Cardiac muscle cell (in vitro differentiated cells and primary cell): ENCODE data around the gene NRG3. TPM values are rescaled to one million over a fixed set of nuclear protein-coding genes. Genes with fewer than 3 reads are reported as not detected.
A peak's percentile ranks its signal among the peaks of the same experiment; 100 is the strongest.

ENCODE experiments used
- DNase-seq, 2 donors: peaks; one replicate each; pipeline versions ENCODE4 v3.0.0 to v3.0.0-alpha.2; 2010 to 2017; ENCODE audit warnings: low read depth in 1 of 2, low spot score in 1 of 2
- H3K27ac ChIP-seq: fragments of 200-600 bp; sonication (generic); 2 replicates; pipeline ENCODE4 v1.5.1; 2016
- H3K27me3 ChIP-seq: fragments of 200-600 bp; sonication (generic); 2 replicates; pipeline ENCODE4 v1.6.0; 2016; ENCODE audit warnings: control low read depth
- H3K36me3 ChIP-seq: fragments of 200-600 bp; sonication (generic); 2 replicates; pipeline ENCODE4 v1.5.1; 2016; ENCODE audit warnings: control low read depth
- H3K4me1 ChIP-seq: fragments of 200-600 bp; sonication (generic); 2 replicates; pipeline ENCODE4 v1.8.1; 2017; ENCODE audit warnings: low read depth, mild to moderate bottlenecking, mixed run types
- H3K4me3 ChIP-seq: fragments of 200-600 bp; sonication (generic); 2 replicates; pipeline ENCODE4 v1.5.1; 2016; ENCODE audit warnings: mild to moderate bottlenecking
- H3K9me3 ChIP-seq: fragments of 200-600 bp; sonication (generic); 2 replicates; pipeline ENCODE4 v1.5.1; 2017; ENCODE audit warnings: low read depth, mild to moderate bottlenecking, control low read depth
- polyA plus RNA-seq: library from polyadenylated mRNA; unstranded; fragments of >200 nt; fragmentation: Nextera tagmentation; extraction: Ambion mirVana; gene quantifications from 2 replicates; pipeline ENCODE4 v1.2.1, GENCODE V29; 2016
- total RNA-seq: library from RNA; depleted of rRNA; stranded (reverse); fragments of >200 nt; gene quantifications from 2 replicates; pipeline ENCODE4 v1.2.3, GENCODE V29; 2016
- TF ChIP-seq, protein P1 (sequence below): IDR thresholded peaks from 2 replicates; pipeline ENCODE4 v1.5.1; 2012; ENCODE audit warnings: low read depth, mild to moderate bottlenecking, low read length

The NRG3 gene
- total and polyA plus RNA-seq, 2 experiments from 2014 or later, result 0.48 to 0.55 TPM

GRCh38 chr10:81847675-81848074 is 27.3 kb upstream of the NRG3 start:
- Histone ChIP-seq H3K9me3 (no peaks in the 10 kb centered on the region), H3K4me1 (no peaks in the 10 kb centered on the region), H3K36me3 (no peaks in the 10 kb centered on the region), H3K27me3 (no peaks in the 10 kb centered on the region), H3K27ac (no peak overlapping the region), H3K4me3 (no peak overlapping the region)
- DNase-seq, result no peak
- TF ChIP-seq, protein P1, sequence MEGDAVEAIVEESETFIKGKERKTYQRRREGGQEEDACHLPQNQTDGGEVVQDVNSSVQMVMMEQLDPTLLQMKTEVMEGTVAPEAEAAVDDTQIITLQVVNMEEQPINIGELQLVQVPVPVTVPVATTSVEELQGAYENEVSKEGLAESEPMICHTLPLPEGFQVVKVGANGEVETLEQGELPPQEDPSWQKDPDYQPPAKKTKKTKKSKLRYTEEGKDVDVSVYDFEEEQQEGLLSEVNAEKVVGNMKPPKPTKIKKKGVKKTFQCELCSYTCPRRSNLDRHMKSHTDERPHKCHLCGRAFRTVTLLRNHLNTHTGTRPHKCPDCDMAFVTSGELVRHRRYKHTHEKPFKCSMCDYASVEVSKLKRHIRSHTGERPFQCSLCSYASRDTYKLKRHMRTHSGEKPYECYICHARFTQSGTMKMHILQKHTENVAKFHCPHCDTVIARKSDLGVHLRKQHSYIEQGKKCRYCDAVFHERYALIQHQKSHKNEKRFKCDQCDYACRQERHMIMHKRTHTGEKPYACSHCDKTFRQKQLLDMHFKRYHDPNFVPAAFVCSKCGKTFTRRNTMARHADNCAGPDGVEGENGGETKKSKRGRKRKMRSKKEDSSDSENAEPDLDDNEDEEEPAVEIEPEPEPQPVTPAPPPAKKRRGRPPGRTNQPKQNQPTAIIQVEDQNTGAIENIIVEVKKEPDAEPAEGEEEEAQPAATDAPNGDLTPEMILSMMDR, result no peak

DNA sequence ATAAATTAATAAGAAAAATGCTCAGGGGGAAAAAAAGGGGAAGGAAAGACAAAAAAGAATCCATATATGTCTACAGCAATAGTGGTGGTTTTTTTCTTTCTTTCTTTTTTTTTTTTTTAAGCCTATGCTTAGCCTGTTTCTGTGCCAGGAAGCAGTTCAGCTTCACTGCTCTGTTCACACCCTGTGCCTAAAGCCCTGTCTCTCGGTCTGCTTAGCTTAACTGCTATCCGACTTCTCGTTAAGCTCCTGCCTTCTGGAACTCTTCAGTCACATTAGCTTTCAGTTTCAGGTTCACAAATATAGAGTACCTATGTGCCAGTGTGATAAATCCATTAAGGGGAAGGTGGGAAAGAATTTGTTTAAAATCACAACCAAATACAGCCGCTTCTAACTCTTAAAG is 26.5 kb upstream of the NRG3 start:
- Histone ChIP-seq H3K4me3 (no peak overlapping the region), H3K27me3 (no peaks in the 10 kb centered on the region), H3K9me3 (no peaks in the 10 kb centered on the region), H3K27ac (no peak overlapping the region), H3K36me3 (no peaks in the 10 kb centered on the region), H3K4me1 (no peaks in the 10 kb centered on the region)
- TF ChIP-seq, protein P1, result no peak
- DNase-seq, result peak in 1 of 2 donors; percentile 19

- TF ChIP-seq, protein P1, result no peak
- Histone ChIP-seq H3K27me3 (no peaks in the 10 kb centered on the region), H3K4me1 (no peaks in the 10 kb centered on the region), H3K4me3 (no peak overlapping the region), H3K9me3 (no peaks in the 10 kb centered on the region), H3K36me3 (no peaks in the 10 kb centered on the region), H3K27ac (no peak overlapping the region)
- no peak for DNase-seq
Observed at GRCh38 chr10:81848931-81849330, 26.1 kb upstream of the NRG3 start.

- Histone ChIP-seq H3K36me3 (no peaks in the 10 kb centered on the region), H3K27me3 (peaks cover 5% of the 10 kb centered on the region), H3K4me3 (no peak overlapping the region), H3K27ac (no peak overlapping the region), H3K9me3 (no peaks in the 10 kb centered on the region), H3K4me1 (no peaks in the 10 kb centered on the region)
- no peak for DNase-seq
- TF ChIP-seq, protein P1, result no peak
Observed at GRCh38 chr10:81862596-81862995, 12.4 kb upstream of the NRG3 start.

- Histone ChIP-seq H3K4me1 (no peaks in the 10 kb centered on the region), H3K4me3 (no peak overlapping the region), H3K27me3 (peaks cover 11% of the 10 kb centered on the region), H3K27ac (no peak overlapping the region), H3K36me3 (no peaks in the 10 kb centered on the region), H3K9me3 (no peaks in the 10 kb centered on the region)
- TF ChIP-seq, protein P1, result no peak
- peak in 1 of 2 donors; percentile 13 for DNase-seq
Observed at GRCh38 chr10:81863771-81864170, 11.2 kb upstream of the NRG3 start.

- H3K27me3 ChIP-seq, result peaks cover 13% of the 10 kb centered on the region
- H3K9me3 ChIP-seq, result no peaks in the 10 kb centered on the region
Observed at GRCh38 chr10:81865581-81865980, 9.4 kb upstream of the NRG3 start.

More at GRCh38 chr10:81865581-81865980, 9.4 kb upstream of the NRG3 start:
- DNase-seq, result peak in 1 of 2 donors; percentile 54
- Histone ChIP-seq H3K4me3 (no peak overlapping the region), H3K36me3 (no peaks in the 10 kb centered on the region), H3K4me1 (no peaks in the 10 kb centered on the region), H3K27ac (no peak overlapping the region)
- TF ChIP-seq, protein P1, result no peak
